ENCODE measurements around the gene SERGEF. TPM values are rescaled to one million over a fixed set of nuclear protein-coding genes. Genes with fewer than 3 reads are reported as not detected.

SERGEF gene
- total and polyA plus RNA-seq, 12 donors, result 14.8 to 105 (median 19.9) TPM

DNA sequence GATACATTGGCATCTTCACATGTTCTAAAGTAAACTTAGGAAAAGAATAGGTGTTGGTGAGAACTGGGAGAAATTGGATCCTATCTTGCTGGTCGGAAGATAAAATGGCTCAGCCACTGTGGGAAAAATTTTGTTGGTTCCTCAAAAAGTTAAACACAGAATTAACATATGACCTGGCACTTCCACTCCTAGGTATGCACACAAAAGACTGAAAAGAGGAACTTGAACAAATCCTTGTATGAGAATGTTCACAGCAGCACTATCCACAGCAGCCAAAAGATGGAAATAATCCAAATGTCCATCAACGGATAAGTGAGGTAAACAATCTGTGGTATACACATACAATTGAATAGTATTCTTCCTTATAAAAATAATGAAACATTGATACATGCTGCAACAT, 38.0 kb upstream of the SERGEF start:
- Histone ChIP-seq H3K4me1 (peaks cover 0 to 8% (median 6%) of the 10 kb centered on the region in 9 donors), H3K4me3 (no peak overlapping the region), H3K27me3 (peaks cover 0 to 31% (median 22%) of the 10 kb centered on the region in 7 donors), H3K9me3 (peaks cover 0 to 8% (median 0%) of the 10 kb centered on the region in 11 donors), H3K27ac (no peak overlapping the region), H3K36me3 (no peaks in the 10 kb centered on the region)
- intact Hi-C loops (cut with DNase I), result no loop called here
- 76% methylated on average over 2 of the region's 2 CpGs for WGBS, 2 donors
- DNase-seq (no peak), ATAC-seq (no peak)
- TF ChIP-seq, protein P1, sequence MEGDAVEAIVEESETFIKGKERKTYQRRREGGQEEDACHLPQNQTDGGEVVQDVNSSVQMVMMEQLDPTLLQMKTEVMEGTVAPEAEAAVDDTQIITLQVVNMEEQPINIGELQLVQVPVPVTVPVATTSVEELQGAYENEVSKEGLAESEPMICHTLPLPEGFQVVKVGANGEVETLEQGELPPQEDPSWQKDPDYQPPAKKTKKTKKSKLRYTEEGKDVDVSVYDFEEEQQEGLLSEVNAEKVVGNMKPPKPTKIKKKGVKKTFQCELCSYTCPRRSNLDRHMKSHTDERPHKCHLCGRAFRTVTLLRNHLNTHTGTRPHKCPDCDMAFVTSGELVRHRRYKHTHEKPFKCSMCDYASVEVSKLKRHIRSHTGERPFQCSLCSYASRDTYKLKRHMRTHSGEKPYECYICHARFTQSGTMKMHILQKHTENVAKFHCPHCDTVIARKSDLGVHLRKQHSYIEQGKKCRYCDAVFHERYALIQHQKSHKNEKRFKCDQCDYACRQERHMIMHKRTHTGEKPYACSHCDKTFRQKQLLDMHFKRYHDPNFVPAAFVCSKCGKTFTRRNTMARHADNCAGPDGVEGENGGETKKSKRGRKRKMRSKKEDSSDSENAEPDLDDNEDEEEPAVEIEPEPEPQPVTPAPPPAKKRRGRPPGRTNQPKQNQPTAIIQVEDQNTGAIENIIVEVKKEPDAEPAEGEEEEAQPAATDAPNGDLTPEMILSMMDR (IDR thresholded peaks at IDR 0.05), result no peak

DNA sequence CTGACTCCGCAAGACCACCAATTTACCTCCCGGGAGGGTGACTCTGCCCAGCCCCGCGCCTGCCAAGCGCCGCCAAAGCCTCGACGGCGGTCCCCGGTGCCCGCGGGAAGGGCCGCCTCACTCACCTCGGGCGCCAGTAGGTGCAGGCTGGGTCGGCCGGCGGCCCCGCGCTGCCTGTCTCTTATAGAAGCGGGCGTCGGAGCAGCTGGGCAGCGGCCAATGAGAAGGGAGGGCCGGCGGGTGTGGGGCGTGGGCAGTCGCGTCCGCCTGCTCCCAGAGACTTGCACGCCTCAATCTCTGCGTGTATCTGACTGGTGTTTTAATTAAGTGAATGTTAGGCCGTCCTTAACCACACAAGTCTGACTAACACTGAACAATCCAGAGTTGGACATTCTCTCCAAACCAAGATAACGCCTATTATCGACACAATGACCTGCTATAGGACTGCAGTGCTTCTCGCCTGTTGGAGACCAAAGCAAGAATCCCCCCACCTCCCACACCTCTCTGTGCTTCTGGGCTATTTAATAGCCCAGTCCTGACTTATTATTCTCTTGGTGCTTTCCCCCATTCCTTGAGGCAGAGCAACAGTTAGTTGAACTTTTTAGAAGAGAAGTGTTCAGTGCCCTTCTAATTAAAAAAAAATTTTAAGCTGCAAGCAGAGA, 33.4 kb upstream of the SERGEF start, which contains the start of gene TPH1:
TPH1 (minus strand) TSS at position 154 of the 662 bp plus-strand sequence. CDS start 5,507 bp downstream, outside the sequence.
- peak in 5 of 8 donors; percentile 41 to 88 (median 61) for ATAC-seq
- H3K27ac ChIP-seq, result no peak within 1 kb of the TSS
- TF ChIP-seq, protein P1 (IDR thresholded peaks at IDR 0.05), result no peak

DNA sequence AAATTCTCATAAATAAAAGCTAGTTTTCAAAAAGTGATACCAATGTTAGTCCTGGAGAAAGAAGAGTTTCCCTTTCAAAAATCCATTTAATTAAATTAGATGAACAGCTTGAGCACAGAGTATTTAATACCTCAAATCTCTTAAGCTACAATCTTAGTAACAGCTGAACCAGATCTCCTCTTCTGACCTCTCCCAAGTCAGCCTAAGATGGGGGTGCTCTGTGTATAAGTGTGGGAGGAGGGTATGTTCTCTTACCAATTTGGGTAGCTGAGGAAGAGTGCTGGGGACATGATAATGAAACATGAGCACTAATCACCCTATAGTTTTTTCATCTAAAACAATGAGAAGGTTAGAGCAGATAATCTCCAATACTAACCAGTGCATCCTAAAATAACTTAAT, 23.6 kb upstream of the SERGEF start:
- Histone ChIP-seq H3K27me3 (peaks cover 0 to 3% (median 0%) of the 10 kb centered on the region in 7 donors), H3K9me3 (no peaks in the 10 kb centered on the region), H3K4me1 (no peaks in the 10 kb centered on the region), H3K36me3 (no peaks in the 10 kb centered on the region), H3K27ac (no peak overlapping the region), H3K4me3 (no peak overlapping the region)
- ATAC-seq, result no peak
- no peak for DNase-seq
- intact Hi-C loops (cut with DNase I), result no loop called here
- TF ChIP-seq, protein P1 (IDR thresholded peaks at IDR 0.05), result no peak

More for the DNA sequence above, 33.4 kb upstream of the SERGEF start, which contains the start of gene TPH1:
- Histone ChIP-seq H3K4me1 (peaks cover 0 to 9% (median 6%) of the 10 kb centered on the region in 9 donors), H3K9me3 (peaks cover 0 to 8% (median 0%) of the 10 kb centered on the region in 11 donors), H3K36me3 (no peaks in the 10 kb centered on the region), H3K4me3 (peak within 1 kb of the TSS in 3 of 10 donors; percentile 4 to 34 (median 16)), H3K27me3 (peaks cover 0 to 50% (median 35%) of the 10 kb centered on the region in 7 donors)
- 2 to 5% methylated on average over 36 of the region's 36 CpGs for WGBS, 2 donors
- intact Hi-C loops (cut with DNase I), result no loop called here
- DNase-seq, result peak; percentile 9 to 50

DNA sequence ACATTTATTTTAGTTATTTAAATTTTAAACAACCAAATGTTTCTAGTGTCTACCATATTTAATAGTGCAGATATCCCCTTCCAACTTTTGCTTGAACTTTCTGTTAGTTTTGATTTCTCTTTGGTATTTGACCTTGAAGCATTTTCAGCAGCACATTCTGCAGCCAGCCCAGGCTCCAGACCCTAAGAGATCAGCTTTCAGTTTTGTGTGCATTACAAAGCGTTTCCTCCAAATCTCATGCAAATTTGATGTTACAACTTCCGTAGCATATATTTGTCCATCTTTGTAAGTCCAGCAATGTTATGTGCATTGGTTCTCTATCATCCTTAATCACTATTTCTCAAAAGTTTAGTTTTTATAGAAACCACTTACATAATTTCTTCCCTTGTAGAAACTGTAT, 14.6 kb upstream of the SERGEF start:
- no peak overlapping the region for H3K4me3 ChIP-seq
- no peak for DNase-seq
- intact Hi-C loops (cut with DNase I), result no loop called here
- 83 to 89% methylated on average over 2 of the region's 2 CpGs for WGBS, 2 donors
- no peaks in the 10 kb centered on the region for H3K27me3 ChIP-seq
- no peak for ATAC-seq
- H3K9me3 ChIP-seq, result no peaks in the 10 kb centered on the region
- H3K27ac ChIP-seq, result no peak overlapping the region
- H3K36me3 ChIP-seq, result no peaks in the 10 kb centered on the region
- TF ChIP-seq, protein P1 (IDR thresholded peaks at IDR 0.05), result no peak
- no peaks in the 10 kb centered on the region for H3K4me1 ChIP-seq

All from heart right ventricle (tissue), 16 donors.